ENCODE measurements around the gene PGLYRP3.

DNA sequence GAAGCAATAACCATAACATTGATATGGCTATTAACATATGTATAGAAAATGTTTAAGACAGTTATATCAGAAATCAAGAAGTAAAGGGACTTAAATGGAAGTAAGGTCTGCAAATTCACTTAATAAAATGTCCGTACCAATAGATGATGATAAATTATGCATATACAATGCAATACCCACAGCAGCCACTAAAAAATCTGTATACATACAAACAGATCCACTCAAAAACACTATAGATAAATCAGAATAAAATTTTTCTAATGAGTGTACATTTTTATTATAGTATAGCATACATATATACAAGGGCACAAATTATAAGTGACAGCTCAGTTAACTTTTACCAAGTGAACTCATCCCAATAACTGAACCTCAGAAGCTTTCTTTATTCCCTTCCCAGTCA is 47.3 kb downstream of the PGLYRP3 start:
- TF ChIP-seq, protein P1, sequence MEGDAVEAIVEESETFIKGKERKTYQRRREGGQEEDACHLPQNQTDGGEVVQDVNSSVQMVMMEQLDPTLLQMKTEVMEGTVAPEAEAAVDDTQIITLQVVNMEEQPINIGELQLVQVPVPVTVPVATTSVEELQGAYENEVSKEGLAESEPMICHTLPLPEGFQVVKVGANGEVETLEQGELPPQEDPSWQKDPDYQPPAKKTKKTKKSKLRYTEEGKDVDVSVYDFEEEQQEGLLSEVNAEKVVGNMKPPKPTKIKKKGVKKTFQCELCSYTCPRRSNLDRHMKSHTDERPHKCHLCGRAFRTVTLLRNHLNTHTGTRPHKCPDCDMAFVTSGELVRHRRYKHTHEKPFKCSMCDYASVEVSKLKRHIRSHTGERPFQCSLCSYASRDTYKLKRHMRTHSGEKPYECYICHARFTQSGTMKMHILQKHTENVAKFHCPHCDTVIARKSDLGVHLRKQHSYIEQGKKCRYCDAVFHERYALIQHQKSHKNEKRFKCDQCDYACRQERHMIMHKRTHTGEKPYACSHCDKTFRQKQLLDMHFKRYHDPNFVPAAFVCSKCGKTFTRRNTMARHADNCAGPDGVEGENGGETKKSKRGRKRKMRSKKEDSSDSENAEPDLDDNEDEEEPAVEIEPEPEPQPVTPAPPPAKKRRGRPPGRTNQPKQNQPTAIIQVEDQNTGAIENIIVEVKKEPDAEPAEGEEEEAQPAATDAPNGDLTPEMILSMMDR (IDR thresholded peaks at IDR 0.05): no peak
- no peak for TF ChIP-seq POLR2A (IDR thresholded peaks at IDR 0.05)

All from tibial nerve (tissue), 3 donors.